Colon (tissue), 2 donors: ENCODE results near the gene CNFN.

Experiments used
- FAIRE-seq: peaks from 2 replicates; lab custom pipeline; 2012; peaks lifted over from hg19 to GRCh38; lab: Jason Lieb, UNC
- donor health status: control.
- donor health status: control.

The CNFN gene

DNA sequence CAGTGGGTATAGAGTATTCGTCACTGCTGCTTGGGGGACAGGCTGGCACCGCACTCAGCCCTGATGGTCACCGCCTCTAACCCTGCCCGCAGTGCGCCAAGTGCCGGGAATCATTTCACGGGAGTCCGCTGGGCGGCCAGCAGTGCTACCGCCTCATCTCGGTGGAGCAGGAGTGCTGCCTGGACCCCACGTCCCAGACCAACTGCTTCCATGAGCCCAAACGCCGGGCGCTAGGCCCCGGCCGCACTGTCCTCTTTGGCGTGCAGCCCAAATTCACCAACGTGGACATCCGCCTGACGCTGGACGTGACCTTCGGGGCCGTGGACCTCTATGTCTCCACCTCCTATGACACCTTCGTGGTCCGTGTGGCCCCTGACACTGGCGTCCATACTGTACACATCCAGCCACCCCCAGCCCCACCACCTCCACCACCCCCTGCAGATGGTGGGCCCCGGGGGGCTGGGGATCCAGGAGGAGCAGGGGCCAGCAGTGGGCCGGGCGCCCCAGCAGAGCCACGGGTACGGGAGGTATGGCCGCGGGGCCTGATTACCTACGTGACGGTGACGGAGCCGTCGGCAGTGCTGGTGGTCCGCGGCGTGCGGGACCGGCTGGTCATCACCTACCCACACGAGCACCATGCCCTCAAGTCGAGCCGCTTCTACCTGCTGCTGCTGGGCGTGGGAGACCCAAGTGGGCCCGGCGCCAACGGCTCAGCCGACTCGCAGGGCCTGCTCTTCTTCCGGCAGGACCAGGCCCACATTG, 14.5 kb downstream of the CNFN start:
- FAIRE-seq, result no peak

- FAIRE-seq, result no peak
These were observed 15.2 kb downstream of the CNFN start for GRCh38 chr19:42374826-42375376.

- FAIRE-seq, result no peak
These were observed 19.4 kb downstream of the CNFN start for GRCh38 chr19:42370626-42371175.

GRCh38 chr19:42370068-42370520, 20.0 kb downstream of the CNFN start:
- FAIRE-seq, result no peak

DNA sequence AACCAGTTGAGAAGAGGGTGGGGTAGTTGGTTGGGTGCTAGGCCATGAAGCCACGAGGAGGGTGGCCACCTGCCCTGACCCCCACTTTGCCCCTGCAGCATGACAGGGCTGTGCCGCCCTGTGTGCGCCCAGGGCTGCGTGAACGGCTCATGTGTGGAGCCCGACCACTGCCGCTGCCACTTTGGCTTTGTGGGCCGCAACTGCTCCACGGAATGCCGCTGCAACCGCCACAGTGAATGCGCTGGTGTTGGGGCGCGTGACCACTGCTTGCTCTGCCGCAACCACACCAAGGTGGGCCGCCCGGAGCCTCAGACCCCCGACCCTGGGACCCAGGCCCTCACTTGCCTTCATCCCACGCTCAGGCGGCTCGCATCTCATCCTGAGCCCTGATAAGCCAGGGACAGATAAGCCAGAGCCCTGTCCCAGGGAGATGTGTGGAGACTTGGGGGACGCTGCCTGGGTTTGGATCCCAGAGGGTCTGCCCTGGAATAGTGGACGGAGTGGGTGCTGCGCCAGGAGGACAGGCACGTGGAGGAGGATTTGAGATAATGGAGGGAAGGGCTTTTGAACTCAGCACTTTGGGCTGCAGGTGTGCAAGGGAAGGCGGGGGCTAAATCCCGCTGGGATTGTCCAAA, 20.5 kb downstream of the CNFN start:
- FAIRE-seq, result no peak

GRCh38 chr19:42368765-42369164, 21.3 kb downstream of the CNFN start:
- no peak for FAIRE-seq

- FAIRE-seq, result no peak
These were observed 21.7 kb downstream of the CNFN start for GRCh38 chr19:42368360-42368759.

- no peak for FAIRE-seq
These were observed 22.2 kb downstream of the CNFN start for GRCh38 chr19:42367929-42368328.

GRCh38 chr19:42366673-42367072, 23.4 kb downstream of the CNFN start:
- no peak for FAIRE-seq

DNA sequence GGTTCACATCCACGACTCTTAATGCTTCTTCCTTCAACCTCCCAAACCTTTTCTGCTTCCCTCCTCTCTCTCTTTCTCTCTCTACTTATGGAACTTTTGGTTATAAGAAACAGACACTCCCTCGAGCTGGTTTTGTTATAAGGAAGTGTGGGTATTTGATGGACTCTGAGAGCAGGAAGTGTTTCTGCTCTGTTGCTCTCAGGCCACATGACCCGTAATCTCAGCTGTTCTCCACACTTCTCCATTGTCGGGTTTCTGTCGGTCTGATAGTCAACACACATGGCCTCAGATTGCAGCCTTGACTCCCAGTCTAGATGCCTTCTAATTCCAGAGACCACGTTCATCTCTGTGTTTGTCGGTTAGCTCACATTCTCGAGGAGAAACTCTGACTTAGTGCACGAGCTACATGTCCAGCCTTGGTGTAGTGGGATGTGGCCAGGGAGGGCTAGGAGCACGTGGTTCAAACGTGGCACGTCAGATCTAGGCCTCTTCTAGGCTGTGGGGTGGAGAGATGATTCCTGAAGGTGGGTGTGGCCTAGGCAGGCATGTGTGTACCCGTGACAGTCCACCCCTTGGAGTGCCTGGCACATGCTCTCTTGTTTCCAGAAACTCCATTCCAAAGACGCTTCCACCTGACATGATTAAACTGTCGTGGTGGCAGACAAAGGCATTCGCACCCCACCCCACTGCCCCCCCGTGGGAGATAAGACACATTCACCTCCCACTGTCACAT, 26.3 kb downstream of the CNFN start:
- no peak for FAIRE-seq

DNA sequence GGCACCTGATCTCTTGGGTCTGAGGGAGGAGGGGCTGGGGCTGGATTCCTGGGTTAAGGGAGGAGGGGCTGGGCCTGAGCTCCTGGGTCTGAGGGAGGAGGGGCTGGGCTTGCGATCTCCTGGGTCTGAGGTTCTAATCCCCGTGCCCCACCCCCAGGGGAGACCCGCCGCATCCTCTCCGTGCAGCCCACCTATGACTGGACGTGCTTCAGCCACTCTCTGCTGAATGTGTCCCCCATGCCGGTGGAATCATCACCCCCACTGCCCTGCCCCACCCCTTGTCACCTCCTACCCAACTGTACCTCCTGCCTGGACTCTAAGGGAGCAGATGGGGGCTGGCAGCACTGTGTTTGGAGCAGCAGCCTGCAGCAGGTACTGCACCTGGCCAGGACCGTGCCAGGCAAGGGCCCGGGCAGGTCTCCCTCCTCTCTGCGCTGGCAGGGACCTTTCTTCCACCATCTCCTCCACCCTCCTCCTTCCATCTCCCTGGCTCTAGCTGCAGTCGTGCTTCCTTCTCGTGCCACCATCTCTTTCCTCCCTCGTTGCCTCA, 27.1 kb downstream of the CNFN start:
- no peak for FAIRE-seq

- no peak for FAIRE-seq
These were observed 27.8 kb downstream of the CNFN start for GRCh38 chr19:42362342-42362741.

GRCh38 chr19:42361545-42361910, 28.6 kb downstream of the CNFN start:
- no peak for FAIRE-seq

- FAIRE-seq, result no peak
These were observed 29.1 kb downstream of the CNFN start for GRCh38 chr19:42360787-42361544.

DNA sequence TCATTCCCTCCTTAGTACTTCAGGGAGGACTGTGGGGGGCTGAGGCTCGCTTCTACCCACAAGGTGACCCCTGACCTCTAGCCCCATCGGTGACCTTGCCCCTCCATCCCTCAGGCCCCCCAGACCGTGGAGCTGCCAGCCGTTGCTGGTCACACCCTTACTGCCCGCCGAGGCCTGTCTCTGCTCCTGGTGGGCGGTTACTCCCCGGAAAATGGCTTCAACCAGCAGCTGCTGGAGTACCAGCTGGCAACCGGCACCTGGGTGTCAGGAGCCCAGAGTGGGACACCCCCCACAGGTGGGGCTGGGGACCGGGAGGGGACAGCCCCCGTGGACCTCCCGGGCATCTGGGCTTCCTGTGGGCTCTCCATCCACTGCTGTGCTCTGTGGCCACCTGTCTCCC, 32.8 kb downstream of the CNFN start:
- FAIRE-seq, result no peak

DNA sequence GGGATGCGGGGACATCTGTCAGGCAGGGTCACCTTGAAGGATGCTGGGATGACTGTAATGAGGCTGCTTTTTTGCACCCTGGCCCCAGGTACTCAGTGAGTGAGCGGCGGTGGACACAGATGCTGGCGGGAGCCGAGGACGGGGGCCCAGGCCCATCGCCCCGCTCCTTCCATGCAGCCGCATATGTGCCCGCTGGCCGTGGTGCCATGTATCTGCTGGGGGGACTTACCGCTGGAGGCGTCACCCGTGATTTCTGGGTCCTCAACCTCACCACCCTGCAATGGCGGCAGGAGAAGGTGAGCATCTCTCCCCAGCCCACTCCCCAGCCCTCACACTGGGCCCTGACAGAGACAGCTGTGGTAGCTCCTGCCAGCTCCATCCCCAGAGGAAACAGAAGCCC, 33.4 kb downstream of the CNFN start:
- FAIRE-seq, result no peak

GRCh38 chr19:42355896-42356295, 34.2 kb downstream of the CNFN start:
- no peak for FAIRE-seq

DNA sequence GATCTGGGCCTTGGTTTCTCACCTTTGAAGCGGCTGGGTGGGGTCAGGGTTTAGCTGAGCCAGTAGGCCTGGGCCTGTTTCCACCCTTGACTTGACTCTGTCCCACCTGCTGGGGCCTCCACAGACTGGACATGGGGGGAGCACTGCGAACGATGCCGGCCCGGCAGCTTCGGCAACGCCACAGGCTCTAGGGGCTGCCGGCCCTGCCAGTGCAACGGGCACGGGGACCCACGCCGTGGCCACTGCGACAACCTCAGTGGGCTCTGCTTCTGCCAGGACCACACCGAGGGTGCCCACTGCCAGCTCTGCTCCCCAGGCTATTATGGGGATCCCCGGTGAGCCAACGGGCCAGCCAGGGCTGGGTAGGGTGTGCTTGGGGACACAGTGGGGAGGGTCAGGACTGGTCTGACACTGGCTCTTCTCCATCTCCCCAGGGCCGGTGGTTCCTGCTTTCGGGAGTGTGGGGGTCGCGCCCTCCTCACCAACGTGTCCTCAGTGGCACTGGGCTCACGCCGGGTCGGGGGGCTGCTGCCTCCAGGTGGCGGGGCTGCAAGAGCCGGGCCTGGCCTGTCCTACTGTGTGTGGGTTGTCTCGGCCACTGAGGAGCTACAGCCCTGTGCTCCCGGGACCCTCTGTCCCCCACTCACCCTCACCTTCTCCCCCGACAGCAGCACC, 36.6 kb downstream of the CNFN start:
- no peak for FAIRE-seq

DNA sequence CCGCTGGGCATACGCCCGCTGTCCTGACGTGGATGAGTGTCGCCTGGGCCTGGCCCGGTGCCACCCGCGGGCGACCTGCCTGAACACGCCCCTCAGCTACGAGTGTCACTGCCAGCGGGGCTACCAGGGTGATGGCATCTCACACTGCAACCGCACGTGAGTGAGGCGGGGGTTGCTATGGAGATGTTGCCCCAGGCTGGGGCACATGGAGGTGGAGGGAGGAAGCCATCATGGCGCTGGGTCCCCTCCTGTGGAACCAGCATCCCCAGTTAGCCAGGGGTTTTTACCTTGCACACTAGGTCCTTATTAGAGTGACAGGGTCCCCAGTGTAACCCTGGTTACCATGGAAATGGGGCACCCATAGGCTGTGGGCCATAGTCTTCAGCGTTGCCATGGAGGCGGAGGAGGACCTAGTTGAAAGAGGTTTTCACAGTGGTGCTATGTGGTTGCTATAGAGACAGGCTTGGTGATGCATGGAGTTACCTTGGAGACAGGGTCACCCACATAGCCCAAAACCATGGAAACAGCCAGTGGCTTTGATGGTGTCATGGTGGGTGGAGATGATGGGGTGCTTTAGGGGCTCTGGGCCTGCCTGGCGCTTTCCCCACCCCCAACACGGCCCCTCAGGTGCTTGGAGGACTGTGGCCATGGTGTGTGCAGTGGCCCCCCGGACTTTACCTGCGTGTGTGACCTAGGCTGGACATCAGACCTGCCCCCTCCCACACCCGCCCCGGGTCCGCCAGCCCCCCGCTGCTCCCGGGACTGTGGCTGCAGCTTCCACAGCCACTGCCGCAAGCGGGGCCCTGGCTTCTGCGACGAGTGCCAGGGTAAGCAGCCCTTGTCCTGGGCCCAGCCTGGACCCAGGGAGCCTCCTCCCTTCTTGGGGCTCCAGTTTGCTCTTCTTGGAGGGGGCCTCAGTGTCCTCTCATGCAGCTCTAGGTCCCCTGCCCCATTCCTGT, 37.5 kb downstream of the CNFN start:
- FAIRE-seq, result no peak
